HEK293T (cell line): ENCODE measurements around the gene STK36.

Experiments used
- CTCF ChIA-PET: fragments of 350-600 bp; formaldehyde crosslinking; extraction: SDS; loops from one replicate; lab custom pipeline; 2021; ENCODE audit warnings: antibody characterized with exemption, inconsistent platforms; lab: Yijun Ruan, JAX
- POLR2A ChIA-PET: fragments of 350-600 bp; formaldehyde crosslinking; extraction: SDS; loops from one replicate; lab custom pipeline; 2020; ENCODE audit warnings: antibody characterized with exemption, inconsistent platforms; lab: Yijun Ruan, JAX
- DNase-seq: peaks from one replicate; pipeline ENCODE4 v3.0.0; 2012; ENCODE audit warnings: mixed read lengths; ENCODE audit errors: extremely low spot score
- ARNT ChIP-seq: fragments of 450-650 bp; IDR thresholded peaks from 2 replicates; pipeline ENCODE4 v1.6.1; 2017; ENCODE audit warnings: mild to moderate bottlenecking
- BHLHE40 ChIP-seq: fragments of 450-650 bp; IDR thresholded peaks from 2 replicates; pipeline ENCODE4 v1.6.1; 2016; ENCODE audit warnings: mild to moderate bottlenecking, moderate library complexity, borderline replicate concordance
- CTBP1 ChIP-seq: fragments of 450-650 bp; IDR thresholded peaks from 2 replicates; pipeline ENCODE4 v1.6.1; 2016; ENCODE audit warnings: borderline replicate concordance
- ELF4 ChIP-seq: fragments of 450-650 bp; IDR thresholded peaks from 2 replicates; pipeline ENCODE4 v1.6.1; 2017; ENCODE audit warnings: antibody characterized with exemption
- FOXA1 ChIP-seq: fragments of 450-650 bp; IDR thresholded peaks from 2 replicates; pipeline ENCODE4 v1.6.1; 2016; ENCODE audit warnings: mild to moderate bottlenecking
- FOXK2 ChIP-seq: fragments of 450-650 bp; IDR thresholded peaks from 2 replicates; pipeline ENCODE4 v1.6.1; 2016; ENCODE audit warnings: mild to moderate bottlenecking
- FOXM1 ChIP-seq: fragments of 450-650 bp; IDR thresholded peaks from 2 replicates; pipeline ENCODE4 v1.6.1; 2017; ENCODE audit warnings: mild to moderate bottlenecking, borderline replicate concordance
- HDGF ChIP-seq: fragments of 450-650 bp; IDR thresholded peaks from 2 replicates; pipeline ENCODE4 v1.6.1; 2017; ENCODE audit warnings: antibody characterized with exemption, borderline replicate concordance
- L3MBTL2 ChIP-seq: fragments of 450-650 bp; conservative IDR thresholded peaks from 2 replicates; pipeline ENCODE4 v1.6.1; 2016; ENCODE audit warnings: mild to moderate bottlenecking
- LEF1 ChIP-seq: fragments of 450-650 bp; IDR thresholded peaks from 2 replicates; pipeline ENCODE4 v1.6.1; 2017; ENCODE audit warnings: mild to moderate bottlenecking, borderline replicate concordance
- NFRKB ChIP-seq: fragments of 450-650 bp; IDR thresholded peaks from 2 replicates; pipeline ENCODE4 v1.6.1; 2016; ENCODE audit warnings: mild to moderate bottlenecking, moderate library complexity
- SP1 ChIP-seq: fragments of 450-650 bp; IDR thresholded peaks from 2 replicates; pipeline ENCODE4 v1.6.1; 2017
- SUZ12 ChIP-seq: fragments of 450-650 bp; IDR thresholded peaks from 2 replicates; pipeline ENCODE4 v1.6.1; 2016; ENCODE audit warnings: mild to moderate bottlenecking
- TARDBP ChIP-seq: fragments of 450-650 bp; IDR thresholded peaks from 2 replicates; pipeline ENCODE4 v1.6.1; 2016
- ZNF384 ChIP-seq: fragments of 450-650 bp; IDR thresholded peaks from 2 replicates; pipeline ENCODE4 v1.6.1; 2016
- TF ChIP-seq, protein P1 (sequence below): fragments of 450-650 bp; IDR thresholded peaks from 2 replicates; pipeline ENCODE4 v1.6.1; 2016

STK36 gene

DNA sequence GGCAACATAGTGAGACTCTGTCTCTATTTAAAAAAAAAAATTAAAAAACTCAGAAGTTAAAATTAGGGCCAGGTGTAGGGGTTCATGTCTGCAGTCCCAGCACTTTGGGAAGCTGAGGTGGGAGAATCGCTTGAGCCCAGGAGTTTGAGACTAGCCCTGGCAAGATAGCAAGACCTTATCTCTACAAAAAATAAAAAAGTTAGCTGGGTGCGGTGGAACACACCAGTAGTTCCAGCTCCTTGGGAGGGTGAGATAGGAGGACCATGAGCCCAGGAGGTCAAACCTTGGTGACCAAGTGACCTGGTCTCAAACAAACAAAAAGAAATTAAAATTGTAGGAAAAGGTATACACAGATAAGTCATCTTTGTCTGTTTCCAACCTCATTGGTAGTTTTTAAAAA is 50.0 kb downstream of the STK36 start:
- DNase-seq, result no peak
- TF ChIP-seq FOXA1, result no peak
- TF ChIP-seq BHLHE40, result no peak
- TF ChIP-seq SUZ12, result no peak
- no peak for TF ChIP-seq HDGF
- no peak for TF ChIP-seq LEF1
- TF ChIP-seq FOXK2, result no peak
- TF ChIP-seq TARDBP, result no peak
- TF ChIP-seq, protein P1, sequence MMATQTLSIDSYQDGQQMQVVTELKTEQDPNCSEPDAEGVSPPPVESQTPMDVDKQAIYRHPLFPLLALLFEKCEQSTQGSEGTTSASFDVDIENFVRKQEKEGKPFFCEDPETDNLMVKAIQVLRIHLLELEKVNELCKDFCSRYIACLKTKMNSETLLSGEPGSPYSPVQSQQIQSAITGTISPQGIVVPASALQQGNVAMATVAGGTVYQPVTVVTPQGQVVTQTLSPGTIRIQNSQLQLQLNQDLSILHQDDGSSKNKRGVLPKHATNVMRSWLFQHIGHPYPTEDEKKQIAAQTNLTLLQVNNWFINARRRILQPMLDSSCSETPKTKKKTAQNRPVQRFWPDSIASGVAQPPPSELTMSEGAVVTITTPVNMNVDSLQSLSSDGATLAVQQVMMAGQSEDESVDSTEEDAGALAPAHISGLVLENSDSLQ, result no peak
- TF ChIP-seq NFRKB, result no peak
- ChIA-PET POLR2A (interaction anchor here (0.9 to 2.4 kb wide), 2 partner anchors 11 to 55 kb away, joined by 3 to 11 read pairs; partner anchors contain the start of gene TTLL4), CTCF (interaction anchor here (0.7 to 1.0 kb wide), 4 partner anchors 11 to 155 kb away, joined by 3 to 6 read pairs (median 4); partner anchors contain the start of gene TTLL4)

DNA sequence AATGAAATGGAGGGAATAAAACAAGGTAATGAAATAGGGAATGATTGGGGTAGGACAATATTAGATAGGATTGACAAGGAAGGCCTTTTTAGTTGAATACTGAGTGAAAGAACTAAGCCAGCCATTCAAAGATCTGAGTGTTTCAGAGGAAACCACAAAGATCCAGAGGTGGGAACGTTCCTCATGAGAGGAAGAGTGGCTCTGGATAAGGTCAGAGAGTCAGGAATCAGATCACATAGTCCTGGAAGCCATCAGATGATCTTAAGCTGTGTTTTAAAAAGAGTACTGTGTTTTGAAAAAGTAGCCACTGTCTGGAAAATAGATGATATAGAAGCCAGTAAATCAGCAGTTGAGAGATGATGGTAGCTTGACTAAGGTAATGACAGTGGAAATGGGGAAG is 50.5 kb downstream of the STK36 start:
- no peak for DNase-seq
- TF ChIP-seq ZNF384 (no peak), ELF4 (no peak), BHLHE40 (no peak), L3MBTL2 (no peak), CTBP1 (no peak), FOXA1 (no peak), FOXK2 (no peak), ARNT (no peak), SP1 (no peak)
- ChIA-PET CTCF (interaction anchor here (0.7 to 1.4 kb wide), 4 partner anchors 25 to 258 kb away, joined by 3 to 6 read pairs (median 4); no protein-coding TSS in a partner anchor), POLR2A (interaction anchor here (0.9 to 2.4 kb wide), 3 partner anchors 12 to 56 kb away, joined by 3 to 11 read pairs (median 4); partner anchors contain the start of gene TTLL4)

DNA sequence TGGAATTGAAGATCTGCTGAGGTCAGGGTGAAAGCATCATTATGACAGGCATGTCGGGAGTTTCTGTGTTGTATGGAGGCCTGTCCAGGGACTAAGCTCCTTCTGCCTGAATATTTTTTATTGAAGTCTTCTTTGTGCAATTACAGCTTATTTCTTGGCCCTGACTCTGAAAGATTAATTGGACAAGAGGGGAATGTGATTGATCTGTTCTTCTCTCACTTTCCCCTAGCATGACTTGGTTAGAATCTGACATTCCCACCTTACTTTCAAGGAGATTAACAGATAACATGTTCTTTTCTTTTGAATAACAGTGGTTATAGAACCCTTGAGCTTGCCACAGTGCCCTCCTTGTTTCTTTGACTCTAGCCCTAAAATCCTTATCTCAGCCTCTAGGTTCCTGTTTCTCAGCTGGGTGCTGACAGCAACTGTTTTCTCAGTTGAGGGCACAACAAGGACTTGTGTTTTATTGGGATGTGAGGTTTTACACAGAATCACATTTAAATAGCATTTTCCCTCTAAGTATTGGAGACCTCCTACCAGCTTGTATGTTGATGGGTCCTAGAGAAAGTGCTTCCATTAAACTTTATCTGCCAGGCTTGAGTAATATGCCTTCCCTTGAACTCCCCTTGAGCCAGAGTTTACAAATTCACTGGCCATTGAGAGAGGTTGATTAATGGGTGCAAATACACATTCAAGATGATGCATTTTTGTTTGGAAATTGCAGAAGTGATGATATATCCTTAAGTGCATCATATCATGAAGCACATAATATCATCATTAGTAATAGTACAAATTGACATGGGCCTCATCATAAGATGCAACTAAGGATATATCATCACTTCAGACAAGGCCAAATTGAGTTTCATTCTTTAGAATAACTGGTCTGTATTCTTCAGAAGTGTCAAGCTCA is 51.2 kb downstream of the STK36 start:
- TF ChIP-seq ARNT (no peak), SUZ12 (no peak), SP1 (no peak)

DNA sequence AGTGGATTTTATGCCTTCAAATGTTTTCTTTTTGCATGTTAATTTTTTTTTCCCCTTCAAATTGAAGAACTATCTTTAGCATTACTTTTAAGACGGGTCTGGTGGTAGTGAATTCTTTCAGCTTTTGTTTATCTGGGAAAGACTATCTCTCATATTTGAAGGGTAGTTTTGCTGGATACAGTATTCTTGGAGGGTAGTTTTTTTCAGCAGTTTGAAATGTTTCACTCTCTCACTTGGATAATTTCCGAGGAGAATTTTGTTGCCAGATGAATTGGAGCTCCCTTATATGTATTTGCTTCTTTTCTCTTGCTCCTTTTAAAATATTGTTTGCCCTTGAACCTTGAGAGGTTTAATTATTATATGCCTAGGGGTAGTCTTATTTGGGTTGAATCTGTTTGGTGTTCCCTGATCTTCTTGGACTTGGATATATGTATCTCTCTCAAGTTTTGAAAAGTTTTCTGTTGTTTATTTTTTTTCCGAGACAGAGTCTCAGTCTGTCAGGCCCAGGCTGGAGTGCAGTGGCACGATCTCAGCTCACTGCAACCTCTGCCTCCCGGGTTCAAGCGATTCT is 54.2 kb downstream of the STK36 start:
- ChIA-PET POLR2A (no interaction called here), CTCF (interaction anchor here (0.6 to 1.3 kb wide), 3 partner anchors 13 to 121 kb away, joined by 3 to 5 read pairs (median 3); no protein-coding TSS in a partner anchor)
- no peak for DNase-seq
- TF ChIP-seq SP1, result no peak
- TF ChIP-seq HDGF, result no peak
- TF ChIP-seq SUZ12, result no peak
- no peak for TF ChIP-seq FOXK2
- no peak for TF ChIP-seq FOXM1
- TF ChIP-seq BHLHE40, result no peak

More for the DNA sequence above, 51.2 kb downstream of the STK36 start:
- no peak for DNase-seq
- CTCF ChIA-PET, result interaction anchor here (0.9 to 1.4 kb wide), 2 partner anchors 39 to 257 kb away, joined by 3 read pairs; no protein-coding TSS in a partner anchor
- POLR2A ChIA-PET, result interaction anchor here (0.9 to 2.4 kb wide), 3 partner anchors 12 to 57 kb away, joined by 3 to 11 read pairs (median 4); partner anchors contain the start of gene TTLL4

DNA sequence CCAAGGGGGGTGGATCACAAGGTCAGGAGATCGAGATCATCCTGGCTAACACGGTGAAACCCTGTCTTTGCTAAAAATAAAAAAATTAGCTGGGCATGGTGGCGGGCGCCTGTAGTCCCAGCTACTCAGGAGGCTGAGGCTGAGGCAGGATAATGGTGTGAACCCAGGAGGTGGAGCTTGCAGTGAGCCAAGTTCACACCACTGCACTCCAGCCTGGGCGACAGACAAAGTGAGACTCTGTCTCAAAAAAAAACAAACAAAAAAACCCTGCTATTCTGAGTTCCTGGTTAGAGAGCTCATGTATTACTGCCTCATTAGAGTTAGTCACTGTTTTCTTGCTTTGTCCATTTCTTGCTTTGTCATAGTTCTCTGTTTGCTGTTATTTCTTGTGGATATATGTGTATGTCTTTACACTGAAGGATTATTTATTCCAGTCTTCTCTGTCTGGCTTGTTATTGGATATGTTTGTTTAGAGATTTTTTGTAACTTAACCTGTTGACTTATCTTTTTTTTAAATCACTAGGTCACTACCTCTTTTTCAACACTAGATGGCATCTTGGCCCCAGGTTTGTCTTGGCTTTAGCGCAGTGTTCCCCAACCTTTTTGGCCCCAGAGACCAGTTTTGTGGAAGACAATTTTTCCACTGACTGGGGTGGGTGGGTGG is 55.7 kb downstream of the STK36 start:
- DNase-seq, result no peak
- POLR2A ChIA-PET, result interaction anchor here (0.6 kb wide), 1 partner anchor 75 kb away, joined by 3 read pairs; no protein-coding TSS in a partner anchor
- no peak for TF ChIP-seq SUZ12
- TF ChIP-seq FOXA1, result no peak
- no peak for TF ChIP-seq ELF4
- no peak for TF ChIP-seq LEF1
- TF ChIP-seq NFRKB, result no peak
- TF ChIP-seq FOXK2, result no peak
- no peak for TF ChIP-seq HDGF
- TF ChIP-seq FOXM1, result no peak
- TF ChIP-seq TARDBP, result no peak
- TF ChIP-seq L3MBTL2, result no peak
- TF ChIP-seq CTBP1, result no peak
- CTCF ChIA-PET, result interaction anchor here (0.6 to 0.8 kb wide), 4 partner anchors 47 to 121 kb away, joined by 3 read pairs; no protein-coding TSS in a partner anchor

DNA sequence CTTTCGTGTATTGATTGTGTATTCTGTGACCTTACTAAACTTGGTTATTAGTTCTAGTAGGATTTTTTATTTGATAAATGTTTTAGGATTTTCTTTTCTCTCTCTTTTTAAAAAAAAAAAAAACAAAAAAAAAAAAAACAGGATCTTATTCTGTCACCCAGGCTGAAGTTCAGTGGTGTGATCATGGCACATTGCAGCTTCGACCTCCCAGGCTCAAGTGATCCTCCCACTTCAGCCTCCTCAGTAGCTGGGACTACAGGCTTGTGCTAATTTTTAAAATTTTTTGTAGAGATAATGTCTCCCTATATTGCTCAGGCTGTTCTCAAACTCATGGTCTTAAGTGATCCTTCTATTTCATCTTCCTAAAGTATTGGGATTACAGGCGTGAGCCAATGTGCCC is 57.8 kb downstream of the STK36 start:
- DNase-seq, result no peak
- ChIA-PET CTCF (no interaction called here), POLR2A (no interaction called here)
- TF ChIP-seq CTBP1 (no peak), SUZ12 (no peak), FOXM1 (no peak), LEF1 (no peak), NFRKB (no peak), ARNT (no peak), FOXK2 (no peak), HDGF (no peak), SP1 (no peak), FOXA1 (no peak), L3MBTL2 (no peak), ZNF384 (no peak), ELF4 (no peak), TARDBP (no peak), BHLHE40 (no peak)
- TF ChIP-seq, protein P1, result no peak
